ENCODE measurements around the gene HOXC5. TPM values are rescaled to one million over a fixed set of nuclear protein-coding genes. Genes with fewer than 3 reads are reported as not detected.

HOXC5 gene
- total RNA-seq, 4 donors from 2014 or later = 0.27 TPM; not detected in 3

GRCh38 chr12:54045401-54045800 lies 12.6 kb downstream of the HOXC5 start:
- TF ChIP-seq CTCF (IDR thresholded peaks at IDR 0.05) = no peak
- no peak for TF ChIP-seq POLR2A (IDR thresholded peaks at IDR 0.05)
- Histone ChIP-seq H3K27me3 (peaks cover 37% of the 10 kb centered on the region), H3K27ac (no peak overlapping the region), H3K9me3 (no peaks in the 10 kb centered on the region), H3K36me3 (no peaks in the 10 kb centered on the region), H3K4me3 (replicated peaks in 1 of 3) (no peak overlapping the region), H3K4me1 (peaks cover 0 to 10% of the 10 kb centered on the region in 2 donors)
- intact Hi-C loops (cut with DNase I) = no loop called here
- no peak for DNase-seq

GRCh38 chr12:54045868-54046521 lies 13.1 kb downstream of the HOXC5 start:
- DNase-seq = no peak
- peaks cover 0 to 10% of the 10 kb centered on the region in 2 donors for H3K4me1 ChIP-seq
- WGBS, 2 donors = 28 to 31% methylated on average over 16 of the region's 16 CpGs
- H3K9me3 ChIP-seq = no peaks in the 10 kb centered on the region
- intact Hi-C loops (cut with DNase I) = no loop called here
- peaks cover 39% of the 10 kb centered on the region for H3K27me3 ChIP-seq
- H3K36me3 ChIP-seq = no peaks in the 10 kb centered on the region
- no peak overlapping the region for H3K4me3 ChIP-seq (replicated peaks in 1 of 3)
- H3K27ac ChIP-seq = no peak overlapping the region
- TF ChIP-seq POLR2A (IDR thresholded peaks at IDR 0.05) = no peak
- no peak for TF ChIP-seq CTCF (IDR thresholded peaks at IDR 0.05)

- TF ChIP-seq POLR2A (IDR thresholded peaks at IDR 0.05) = no peak
- no peak for TF ChIP-seq CTCF (IDR thresholded peaks at IDR 0.05)
- no peaks in the 10 kb centered on the region for H3K36me3 ChIP-seq
- no peak for DNase-seq
- no peak overlapping the region for H3K27ac ChIP-seq
- 11 to 29% methylated on average over 14 to 17 of the region's 27 CpGs for WGBS, 2 donors
- peaks cover 0 to 10% of the 10 kb centered on the region in 2 donors for H3K4me1 ChIP-seq
- intact Hi-C loops (cut with DNase I) = no loop called here
- no peak overlapping the region for H3K4me3 ChIP-seq (replicated peaks in 1 of 3)
- H3K9me3 ChIP-seq = no peaks in the 10 kb centered on the region
- H3K27me3 ChIP-seq = peaks cover 44% of the 10 kb centered on the region
Measured at GRCh38 chr12:54046809-54047159, 13.9 kb downstream of the HOXC5 start.

- H3K36me3 ChIP-seq = no peaks in the 10 kb centered on the region
- TF ChIP-seq CTCF (IDR thresholded peaks at IDR 0.05) (no peak), POLR2A (IDR thresholded peaks at IDR 0.05) (no peak)
- no peak overlapping the region for H3K27ac ChIP-seq
- no peaks in the 10 kb centered on the region for H3K9me3 ChIP-seq
- intact Hi-C loops (cut with DNase I) = no loop called here
- no peak overlapping the region for H3K4me3 ChIP-seq (replicated peaks in 1 of 3)
- WGBS, 2 donors = 14 to 22% methylated on average over 58 to 60 of the region's 61 CpGs
- DNase-seq = no peak
- peaks cover 48% of the 10 kb centered on the region for H3K27me3 ChIP-seq
- H3K4me1 ChIP-seq = peaks cover 0 to 10% of the 10 kb centered on the region in 2 donors
Measured at GRCh38 chr12:54047160-54047963, 14.5 kb downstream of the HOXC5 start.

- peaks cover 0 to 10% of the 10 kb centered on the region in 2 donors for H3K4me1 ChIP-seq
- H3K4me3 ChIP-seq (replicated peaks in 1 of 3) = no peak overlapping the region
- TF ChIP-seq POLR2A (IDR thresholded peaks at IDR 0.05) (no peak), CTCF (IDR thresholded peaks at IDR 0.05) (no peak)
- no peaks in the 10 kb centered on the region for H3K9me3 ChIP-seq
- H3K36me3 ChIP-seq = no peaks in the 10 kb centered on the region
- 18 to 31% methylated on average over 8 of the region's 8 CpGs for WGBS, 2 donors
- H3K27ac ChIP-seq = no peak overlapping the region
- peaks cover 52% of the 10 kb centered on the region for H3K27me3 ChIP-seq
- DNase-seq = no peak
- intact Hi-C loops (cut with DNase I) = no loop called here
Measured at GRCh38 chr12:54047964-54048303, 15.1 kb downstream of the HOXC5 start.
